Measurements from ENCODE around the gene GPAM.
"Not testable (repeated sequence)": the region's sequence is repeated elsewhere in the genome, so short reads cannot be mapped to it uniquely, and the experiment has no call there.

GPAM gene

DNA sequence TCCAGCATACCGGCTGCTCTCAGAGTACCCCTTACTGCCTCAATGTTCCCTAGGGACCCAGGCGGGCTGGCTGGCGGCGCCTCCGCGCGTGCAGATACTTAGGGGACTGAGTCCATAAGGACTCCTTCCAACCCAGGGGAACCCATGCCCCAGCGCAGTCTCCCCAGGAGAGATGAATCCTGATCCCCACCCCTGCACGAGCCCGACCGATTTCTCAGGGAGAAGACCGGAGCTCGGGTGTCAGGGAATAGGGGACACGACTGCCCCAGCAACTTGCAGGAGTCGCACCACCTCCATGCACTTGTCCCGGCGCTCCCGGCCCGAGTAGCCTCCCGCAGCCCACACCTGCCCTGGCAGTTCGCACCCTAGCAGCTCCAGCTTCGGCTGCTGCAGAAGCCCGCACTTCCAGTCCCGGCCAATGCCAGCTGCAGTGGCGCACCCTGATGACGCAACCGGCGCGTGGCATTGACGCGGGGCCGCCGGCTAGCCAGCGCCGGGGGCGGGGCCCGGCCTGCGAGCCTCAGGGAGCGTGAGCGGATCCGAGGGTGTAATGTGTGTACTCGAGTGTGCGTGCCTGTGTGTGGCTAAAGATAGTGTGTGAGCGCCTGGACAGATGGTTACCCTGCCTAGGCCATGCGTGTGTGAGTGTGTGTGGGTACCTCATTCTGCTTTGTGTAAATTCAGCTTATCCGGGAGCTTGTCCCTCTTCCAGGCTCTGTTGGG, at the start of gene GPAM:
Gene GPAM, minus strand, starts transcription at position 437 of the 723 bp plus-strand sequence. CDS start 1,981 bp downstream, outside the sequence.
- POLR2A ChIA-PET (ENCODE audit: low non-redundant PET): interaction anchor here (1.0 kb wide), 1 partner anchor 12 kb away, joined by 3 read pairs; no protein-coding TSS in a partner anchor
- peak; percentile 94 for DNase-seq (ENCODE audit: low spot score)
- peak within 1 kb of the TSS; percentile 68 for H3K27ac ChIP-seq

GRCh38 chr10:112232670-112233069, 49.1 kb upstream of the GPAM start:
- H3K27ac ChIP-seq: no peak overlapping the region
- no peak for DNase-seq (ENCODE audit: low spot score)

More for the DNA sequence above, at the start of gene GPAM:
- TF ChIP-seq, protein P1, sequence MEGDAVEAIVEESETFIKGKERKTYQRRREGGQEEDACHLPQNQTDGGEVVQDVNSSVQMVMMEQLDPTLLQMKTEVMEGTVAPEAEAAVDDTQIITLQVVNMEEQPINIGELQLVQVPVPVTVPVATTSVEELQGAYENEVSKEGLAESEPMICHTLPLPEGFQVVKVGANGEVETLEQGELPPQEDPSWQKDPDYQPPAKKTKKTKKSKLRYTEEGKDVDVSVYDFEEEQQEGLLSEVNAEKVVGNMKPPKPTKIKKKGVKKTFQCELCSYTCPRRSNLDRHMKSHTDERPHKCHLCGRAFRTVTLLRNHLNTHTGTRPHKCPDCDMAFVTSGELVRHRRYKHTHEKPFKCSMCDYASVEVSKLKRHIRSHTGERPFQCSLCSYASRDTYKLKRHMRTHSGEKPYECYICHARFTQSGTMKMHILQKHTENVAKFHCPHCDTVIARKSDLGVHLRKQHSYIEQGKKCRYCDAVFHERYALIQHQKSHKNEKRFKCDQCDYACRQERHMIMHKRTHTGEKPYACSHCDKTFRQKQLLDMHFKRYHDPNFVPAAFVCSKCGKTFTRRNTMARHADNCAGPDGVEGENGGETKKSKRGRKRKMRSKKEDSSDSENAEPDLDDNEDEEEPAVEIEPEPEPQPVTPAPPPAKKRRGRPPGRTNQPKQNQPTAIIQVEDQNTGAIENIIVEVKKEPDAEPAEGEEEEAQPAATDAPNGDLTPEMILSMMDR (conservative IDR thresholded peaks at IDR 0.05; ENCODE audit: low read depth): no peak
- CTCF ChIA-PET: interaction anchor here (0.5 to 0.8 kb wide), 3 partner anchors 12 to 1958 kb away, joined by 3 read pairs; no protein-coding TSS in a partner anchor

GRCh38 chr10:112231602-112232400, 48.2 kb upstream of the GPAM start:
- CTCF ChIA-PET: no interaction called here
- TF ChIP-seq, protein P1 (conservative IDR thresholded peaks at IDR 0.05; ENCODE audit: low read depth): no peak
- H3K27ac ChIP-seq: no peak overlapping the region
- no peak for DNase-seq (ENCODE audit: low spot score)
- POLR2A ChIA-PET (ENCODE audit: low non-redundant PET): no interaction called here

More at GRCh38 chr10:112232670-112233069, 49.1 kb upstream of the GPAM start:
- POLR2A ChIA-PET (ENCODE audit: low non-redundant PET): no interaction called here
- TF ChIP-seq, protein P1 (conservative IDR thresholded peaks at IDR 0.05; ENCODE audit: low read depth): no peak
- CTCF ChIA-PET: no interaction called here

DNA sequence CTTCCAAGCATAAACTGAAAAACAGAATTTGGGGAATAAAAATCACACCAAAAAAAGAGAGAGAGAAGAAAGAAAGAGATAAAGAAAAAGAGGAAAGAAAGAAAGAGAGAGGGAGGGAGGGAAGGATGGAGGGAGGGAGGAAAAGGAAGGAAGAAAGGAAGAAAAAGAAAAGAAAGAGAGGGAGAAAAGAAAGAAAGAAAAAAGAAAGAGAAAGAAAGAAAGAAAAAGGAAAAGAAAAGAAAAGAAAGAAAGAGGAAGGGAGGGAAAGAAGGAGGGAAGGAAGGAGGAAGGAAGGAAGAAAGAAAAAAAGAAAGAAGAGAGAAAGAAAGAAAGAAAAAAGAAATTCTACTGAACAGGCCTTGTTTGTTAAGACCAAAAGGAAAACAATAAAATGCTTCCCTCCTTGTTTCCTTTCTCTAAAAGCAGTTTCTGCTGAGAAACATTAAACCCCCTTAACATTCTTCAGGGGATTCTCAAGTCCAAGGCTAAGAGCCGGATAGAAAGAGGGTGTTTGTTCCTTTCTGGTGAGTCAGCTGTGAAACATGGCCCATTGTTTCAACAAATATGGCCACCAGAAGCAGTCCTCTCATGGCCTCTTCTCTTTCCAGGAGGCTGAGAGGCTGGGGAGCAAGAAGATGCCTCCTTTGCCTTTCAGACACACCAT, 46.9 kb upstream of the GPAM start:
- DNase-seq (ENCODE audit: low spot score): no peak
- POLR2A ChIA-PET (ENCODE audit: low non-redundant PET): no interaction called here
- H3K27ac ChIP-seq: no peak overlapping the region
- TF ChIP-seq, protein P1 (conservative IDR thresholded peaks at IDR 0.05; ENCODE audit: low read depth): no peak
- CTCF ChIA-PET: no interaction called here

- H3K27ac ChIP-seq: no peak overlapping the region
- no peak for DNase-seq (ENCODE audit: low spot score)
- TF ChIP-seq, protein P1 (conservative IDR thresholded peaks at IDR 0.05; ENCODE audit: low read depth): no peak
- ChIA-PET POLR2A (ENCODE audit: low non-redundant PET) (no interaction called here), CTCF (no interaction called here)
Measured at GRCh38 chr10:112229901-112230300, 46.3 kb upstream of the GPAM start.

GRCh38 chr10:112229096-112229495, 45.5 kb upstream of the GPAM start:
- TF ChIP-seq, protein P1 (conservative IDR thresholded peaks at IDR 0.05; ENCODE audit: low read depth): no peak
- CTCF ChIA-PET: no interaction called here
- POLR2A ChIA-PET (ENCODE audit: low non-redundant PET): no interaction called here
- H3K27ac ChIP-seq: no peak overlapping the region
- DNase-seq (ENCODE audit: low spot score): no peak

DNA sequence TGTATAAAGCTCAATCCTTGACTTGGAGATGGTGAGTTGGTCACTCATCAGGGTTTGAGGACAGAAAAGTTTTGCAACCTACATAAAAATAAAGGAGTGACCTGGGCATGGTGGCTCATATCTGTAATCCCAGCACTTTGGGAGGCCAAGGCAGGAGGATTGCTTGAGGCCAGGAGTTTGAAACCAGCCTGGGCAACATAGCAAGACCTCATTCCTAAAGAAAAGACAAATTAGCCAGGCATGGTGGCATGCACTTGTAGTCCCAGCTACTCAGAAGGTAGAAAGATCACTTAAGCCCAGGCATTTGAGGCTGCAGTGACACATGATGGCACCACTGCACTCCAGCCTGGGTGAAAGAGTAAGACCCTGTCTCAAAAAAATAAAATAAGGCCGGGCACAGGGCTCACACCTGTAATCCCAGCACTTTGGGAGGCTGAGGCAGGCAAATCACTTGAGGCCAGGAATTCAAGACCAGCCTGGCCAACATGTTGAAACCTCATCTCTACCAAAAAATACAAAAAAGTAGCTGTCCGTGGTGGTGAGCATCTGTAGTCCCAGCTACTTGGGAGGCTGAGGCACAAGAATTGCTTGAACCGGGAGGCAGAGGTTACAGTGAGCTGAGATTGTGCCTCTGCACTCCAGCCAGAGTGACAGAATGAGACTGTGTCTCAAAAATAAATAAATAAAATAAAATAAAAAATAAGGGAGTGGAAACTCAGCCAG, 45.0 kb upstream of the GPAM start:
- H3K27ac ChIP-seq; DNase-seq (ENCODE audit: low spot score); CTCF ChIA-PET; POLR2A ChIA-PET (ENCODE audit: low non-redundant PET): not testable (repeated sequence)
